Nephron progenitor cell (in vitro differentiated cells): ENCODE data around the gene ERH.
A peak's percentile ranks its signal among the peaks of the same experiment; 100 is the strongest.
"Not testable (repeated sequence)": the region's sequence is repeated elsewhere in the genome, so short reads cannot be mapped to it uniquely, and the experiment has no call there.

ENCODE experiments used
- DNase-seq: peaks from one replicate; pipeline ENCODE4 v3.0.0; 2021
- H3K27ac Mint-ChIP-seq: 2 replicates; pipeline ENCODE4 v1.8.0; 2021; ENCODE audit warnings: mild to moderate bottlenecking, moderate library complexity, mixed read lengths
- H3K27me3 Mint-ChIP-seq: 2 replicates; pipeline ENCODE4 v1.8.0; 2021; ENCODE audit warnings: mild to moderate bottlenecking, low read depth, mixed read lengths; ENCODE audit not compliant: poor library complexity
- H3K36me3 Mint-ChIP-seq: 2 replicates; pipeline ENCODE4 v1.8.0; 2021; ENCODE audit warnings: low read depth, mixed read lengths
- H3K4me1 Mint-ChIP-seq: 2 replicates; pipeline ENCODE4 v1.8.0; 2021; ENCODE audit warnings: mixed read lengths
- H3K4me3 Mint-ChIP-seq: 2 replicates; pipeline ENCODE4 v1.8.0; 2021; ENCODE audit warnings: mild to moderate bottlenecking, moderate library complexity, mixed read lengths
- H3K9me3 Mint-ChIP-seq: 2 replicates; pipeline ENCODE4 v1.8.0; 2021; ENCODE audit warnings: mild to moderate bottlenecking, moderate library complexity, mixed read lengths
- CTCF ChIP-seq: fragments of 200-600 bp; sonication (generic); IDR thresholded peaks from 2 replicates; pipeline ENCODE4 v1.5.0; 2021; ENCODE audit warnings: antibody characterized with exemption

ERH gene

GRCh38 chr14:69423279-69423678 is 25.2 kb upstream of the ERH start:
- H3K27ac Mint-ChIP-seq, result no peak overlapping the region

GRCh38 chr14:69416087-69416486 is 18.0 kb upstream of the ERH start:
- H3K27ac Mint-ChIP-seq, H3K4me3 Mint-ChIP-seq, DNase-seq, H3K4me1 Mint-ChIP-seq, H3K27me3 Mint-ChIP-seq: not testable (repeated sequence)
- Mint-ChIP-seq H3K9me3 (peaks cover 60% of the 10 kb centered on the region), H3K36me3 (peaks cover 53% of the 10 kb centered on the region)

More at GRCh38 chr14:69423279-69423678, 25.2 kb upstream of the ERH start:
- no peak for DNase-seq
- Mint-ChIP-seq H3K27me3 (peaks cover 4% of the 10 kb centered on the region), H3K36me3 (peaks cover 70% of the 10 kb centered on the region), H3K4me3 (no peak overlapping the region), H3K9me3 (peaks cover 43% of the 10 kb centered on the region), H3K4me1 (no peaks in the 10 kb centered on the region)
- TF ChIP-seq CTCF, result no peak

GRCh38 chr14:69413483-69413882 is 15.4 kb upstream of the ERH start:
- Mint-ChIP-seq H3K27me3 (no peaks in the 10 kb centered on the region), H3K4me1 (peaks cover 4% of the 10 kb centered on the region), H3K27ac (no peak overlapping the region), H3K36me3 (peaks cover 41% of the 10 kb centered on the region), H3K9me3 (peaks cover 34% of the 10 kb centered on the region), H3K4me3 (no peak overlapping the region)
- DNase-seq, result no peak
- TF ChIP-seq CTCF, result no peak

GRCh38 chr14:69408331-69408960 is 10.3 kb upstream of the ERH start:
- TF ChIP-seq CTCF, result no peak
- Mint-ChIP-seq H3K4me1 (peaks cover 12% of the 10 kb centered on the region), H3K27me3 (no peaks in the 10 kb centered on the region), H3K9me3 (peaks cover 7% of the 10 kb centered on the region), H3K36me3 (peaks cover 40% of the 10 kb centered on the region), H3K4me3 (no peak overlapping the region), H3K27ac (peak overlapping the region; percentile 81)
- no peak for DNase-seq

- no peak for DNase-seq
- peaks cover 27% of the 10 kb centered on the region for H3K4me1 Mint-ChIP-seq
- no peaks in the 10 kb centered on the region for H3K27me3 Mint-ChIP-seq
- H3K36me3 Mint-ChIP-seq, result peaks cover 39% of the 10 kb centered on the region
- H3K4me3 Mint-ChIP-seq, result no peak overlapping the region
- TF ChIP-seq CTCF, result no peak
- H3K27ac Mint-ChIP-seq, result no peak overlapping the region
- H3K9me3 Mint-ChIP-seq, result peaks cover 7% of the 10 kb centered on the region
Observed at GRCh38 chr14:69405762-69406161, 7.7 kb upstream of the ERH start.

GRCh38 chr14:69404883-69405282 is 6.8 kb upstream of the ERH start:
- Mint-ChIP-seq H3K4me3 (no peak overlapping the region), H3K36me3 (peaks cover 45% of the 10 kb centered on the region), H3K9me3 (peaks cover 7% of the 10 kb centered on the region), H3K4me1 (peaks cover 36% of the 10 kb centered on the region), H3K27me3 (no peaks in the 10 kb centered on the region), H3K27ac (no peak overlapping the region)
- DNase-seq, result no peak
- TF ChIP-seq CTCF, result no peak
